PC-3 (cell line): ENCODE results near the gene CNTNAP2. TPM values are rescaled to one million over a fixed set of nuclear protein-coding genes. Genes with fewer than 3 reads are reported as not detected.

Source experiments
- ATAC-seq: fragments of 200-7000 bp; cut with Tn5 transposase; 2 replicates; pipeline ENCODE4 v1.9.1; 2020; ENCODE audit warnings: mild to moderate bottlenecking, moderate library complexity
- BruUV-seq: library from RNA; stranded (reverse); fragments of 400-500 nt; replicated peaks from 2 replicates; lab custom pipeline; 2021; lab: Mats Ljungman, UMichigan
- CTCF ChIA-PET: fragments of 300-600 bp; sonication (Branson Sonifier 250); formaldehyde crosslinking; loops from one replicate; lab custom pipeline; 2022; ENCODE audit warnings: antibody characterized with exemption; lab: Charles Lee
- POLR2A ChIA-PET: fragments of 300-600 bp; sonication (Branson Sonifier 250); formaldehyde crosslinking; loops from one replicate; lab custom pipeline; 2022; ENCODE audit warnings: antibody characterized with exemption; ENCODE audit not compliant: unreplicated experiment; lab: Charles Lee
- DNase-seq: peaks from one replicate; pipeline ENCODE4 v3.0.0-alpha.2; 2015
- H2AFZ ChIP-seq: fragments of 300-600 bp; sonication (generic); 2 replicates; pipeline ENCODE4 v1.6.0; 2016; ENCODE audit warnings: antibody characterized with exemption, low read length
- H3F3A ChIP-seq: fragments of 300-600 bp; sonication (generic); one replicate; pipeline ENCODE4 v1.6.0; 2017; ENCODE audit warnings: antibody characterized with exemption, low read length, control low read depth, mild to moderate bottlenecking; ENCODE audit not compliant: unreplicated experiment
- H3K27ac ChIP-seq: fragments of 300-600 bp; sonication (generic); 2 replicates; pipeline ENCODE4 v1.5.1; 2016; ENCODE audit warnings: mild to moderate bottlenecking, low read length
- H3K27me3 ChIP-seq: fragments of 300-600 bp; sonication (generic); 2 replicates; pipeline ENCODE4 v1.6.1; 2016; ENCODE audit warnings: low read length, mixed read lengths
- H3K36me3 ChIP-seq: fragments of 300-600 bp; sonication (generic); 2 replicates; pipeline ENCODE4 v1.6.1; 2016; ENCODE audit warnings: low read depth, mixed run types, low read length, mixed read lengths
- H3K4me1 ChIP-seq: fragments of 300-600 bp; sonication (generic); 2 replicates; pipeline ENCODE4 v1.5.1; 2016; ENCODE audit warnings: low read length; ENCODE audit not compliant: insufficient read depth
- H3K4me2 ChIP-seq: fragments of 300-600 bp; sonication (generic); 2 replicates; pipeline ENCODE4 v1.6.0; 2016; ENCODE audit warnings: low read length
- H3K4me3 ChIP-seq: fragments of 300-600 bp; sonication (generic); 2 replicates; pipeline ENCODE4 v1.5.1; 2016; ENCODE audit warnings: mild to moderate bottlenecking, low read length, mixed read lengths
- H3K79me2 ChIP-seq: fragments of 300-600 bp; sonication (generic); 2 replicates; pipeline ENCODE4 v1.6.1; 2017; ENCODE audit warnings: low read length, mixed read lengths
- H3K9ac ChIP-seq: fragments of 300-600 bp; sonication (generic); 2 replicates; pipeline ENCODE4 v1.6.0; 2016; ENCODE audit warnings: mild to moderate bottlenecking, low read length
- H3K9me2 ChIP-seq: fragments of 300-600 bp; sonication (generic); replicated peaks from 2 replicates; pipeline ENCODE4 v1.6.1; 2016; ENCODE audit warnings: mixed run types, low read length, mixed read lengths
- H3K9me3 ChIP-seq: fragments of 300-600 bp; sonication (generic); 2 replicates; pipeline ENCODE4 v1.6.1; 2016; ENCODE audit warnings: low read length, mixed read lengths
- H4K20me1 ChIP-seq: fragments of 300-600 bp; sonication (generic); 2 replicates; pipeline ENCODE4 v1.6.1; 2016; ENCODE audit warnings: low read length, mixed read lengths
- EZH2 ChIP-seq: fragments of 300-600 bp; sonication (generic); IDR thresholded peaks from one replicate; pipeline ENCODE4 v1.6.1; 2017; ENCODE audit warnings: antibody characterized with exemption, mild to moderate bottlenecking, low read length; ENCODE audit not compliant: unreplicated experiment
- EZH2phosphoT487 ChIP-seq: fragments of 300-600 bp; sonication (generic); IDR thresholded peaks from 2 replicates; pipeline ENCODE4 v1.6.1; 2018; ENCODE audit warnings: mild to moderate bottlenecking, antibody characterized with exemption, low read length, borderline replicate concordance
- intact Hi-C: fragments of 100-400 bp; cut with micrococcal nuclease; formaldehyde crosslinking; loops from 2 replicates; pipeline ENCODE4 v1.9.0; 2023
- total RNA-seq: library from RNA; depleted of rRNA; stranded (reverse); fragments of >200 nt; gene quantifications from 2 replicates; pipeline ENCODE4 v1.2.3, GENCODE V29; 2014
- TF ChIP-seq, protein P1 (sequence below): fragments of 300-600 bp; sonication (generic); conservative IDR thresholded peaks from 2 replicates; pipeline ENCODE4 v1.5.1; 2017; ENCODE audit warnings: antibody characterized with exemption, low read depth, mild to moderate bottlenecking, low read length

The CNTNAP2 gene
- total RNA-seq, 1 experiment from 2014 or later, result 1.5 TPM

DNA sequence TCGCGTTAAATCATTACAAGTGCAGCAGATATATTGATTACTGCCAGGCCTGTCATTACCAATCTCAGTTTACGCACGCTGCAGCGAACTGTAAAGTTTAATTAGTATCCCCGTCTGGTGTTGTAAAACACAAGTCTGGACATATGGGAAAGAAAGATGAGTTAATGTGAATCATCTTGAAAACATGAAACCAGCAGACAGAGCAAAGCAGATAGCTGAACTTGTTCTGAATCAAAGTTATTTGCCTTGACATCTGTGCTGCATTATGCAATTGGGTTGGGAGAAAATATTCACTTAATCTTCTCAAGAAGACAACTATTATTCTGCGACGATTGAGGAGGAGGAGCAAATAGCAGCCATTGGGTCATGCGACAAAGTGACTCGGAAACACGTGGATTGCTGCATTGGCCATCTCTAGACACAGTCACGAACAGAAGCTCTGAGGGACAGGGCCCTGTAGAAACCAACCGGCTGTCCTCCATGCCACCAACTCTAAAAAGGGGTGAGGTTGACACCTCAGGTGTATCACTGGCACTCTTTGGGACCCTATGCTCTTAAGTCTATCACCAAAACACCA is 2317.7 kb downstream of the CNTNAP2 start:
- no peaks in the 10 kb centered on the region for H3K79me2 ChIP-seq
- H4K20me1 ChIP-seq, result no peaks in the 10 kb centered on the region
- no peak for TF ChIP-seq EZH2
- TF ChIP-seq, protein P1, sequence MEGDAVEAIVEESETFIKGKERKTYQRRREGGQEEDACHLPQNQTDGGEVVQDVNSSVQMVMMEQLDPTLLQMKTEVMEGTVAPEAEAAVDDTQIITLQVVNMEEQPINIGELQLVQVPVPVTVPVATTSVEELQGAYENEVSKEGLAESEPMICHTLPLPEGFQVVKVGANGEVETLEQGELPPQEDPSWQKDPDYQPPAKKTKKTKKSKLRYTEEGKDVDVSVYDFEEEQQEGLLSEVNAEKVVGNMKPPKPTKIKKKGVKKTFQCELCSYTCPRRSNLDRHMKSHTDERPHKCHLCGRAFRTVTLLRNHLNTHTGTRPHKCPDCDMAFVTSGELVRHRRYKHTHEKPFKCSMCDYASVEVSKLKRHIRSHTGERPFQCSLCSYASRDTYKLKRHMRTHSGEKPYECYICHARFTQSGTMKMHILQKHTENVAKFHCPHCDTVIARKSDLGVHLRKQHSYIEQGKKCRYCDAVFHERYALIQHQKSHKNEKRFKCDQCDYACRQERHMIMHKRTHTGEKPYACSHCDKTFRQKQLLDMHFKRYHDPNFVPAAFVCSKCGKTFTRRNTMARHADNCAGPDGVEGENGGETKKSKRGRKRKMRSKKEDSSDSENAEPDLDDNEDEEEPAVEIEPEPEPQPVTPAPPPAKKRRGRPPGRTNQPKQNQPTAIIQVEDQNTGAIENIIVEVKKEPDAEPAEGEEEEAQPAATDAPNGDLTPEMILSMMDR, result no peak
- TF ChIP-seq EZH2phosphoT487, result no peak
- no peak overlapping the region for H3K9ac ChIP-seq
- H3K4me2 ChIP-seq, result no peak overlapping the region
- BruUV-seq, result no TSS peak
- ChIA-PET POLR2A (no interaction called here), CTCF (no interaction called here)
- DNase-seq (no peak), ATAC-seq (no peak)
- H3K4me3 ChIP-seq, result no peak overlapping the region
- H3K36me3 ChIP-seq, result no peaks in the 10 kb centered on the region
- no peak overlapping the region for H2AFZ ChIP-seq
- no peaks in the 10 kb centered on the region for H3K4me1 ChIP-seq
- H3K27me3 ChIP-seq, result 0 out of 2 replicates have a peak, but pooled peaks cover 5% of the 10 kb centered on the region
- no peaks in the 10 kb centered on the region for H3K9me3 ChIP-seq
- no peaks in the 10 kb centered on the region for H3F3A ChIP-seq
- intact Hi-C loops, result no loop called here
- no peak overlapping the region for H3K27ac ChIP-seq
- no peaks in the 10 kb centered on the region for H3K9me2 ChIP-seq

DNA sequence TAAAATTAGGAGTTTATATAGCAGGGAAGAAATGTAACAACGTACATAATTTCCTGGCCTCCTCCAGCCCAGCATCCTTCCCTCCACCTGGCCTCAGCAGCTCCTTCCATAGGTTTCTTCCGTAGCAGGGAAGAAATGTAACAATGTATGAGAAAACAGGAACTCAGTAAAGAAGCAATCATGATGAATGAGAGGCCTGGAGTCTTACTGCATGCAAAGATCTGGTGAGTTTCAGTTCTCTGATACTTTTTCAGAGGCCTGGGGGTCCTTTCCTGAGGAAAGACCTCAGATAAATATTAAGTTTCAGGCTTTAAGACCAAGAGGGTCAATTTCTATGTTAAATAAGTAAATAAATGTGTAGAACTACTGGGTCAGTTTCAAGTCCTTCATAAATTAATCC is 2318.3 kb downstream of the CNTNAP2 start:
- Histone ChIP-seq H3K79me2 (no peaks in the 10 kb centered on the region), H3K9me2 (no peaks in the 10 kb centered on the region), H3K36me3 (no peaks in the 10 kb centered on the region), H3K9me3 (no peaks in the 10 kb centered on the region), H3F3A (no peaks in the 10 kb centered on the region), H3K9ac (no peak overlapping the region), H3K4me3 (no peak overlapping the region), H3K27ac (no peak overlapping the region), H3K4me1 (no peaks in the 10 kb centered on the region), H3K4me2 (no peak overlapping the region), H4K20me1 (no peaks in the 10 kb centered on the region), H3K27me3 (0 out of 2 replicates have a peak, but pooled peaks cover 5% of the 10 kb centered on the region), H2AFZ (no peak overlapping the region)
- ChIA-PET POLR2A (no interaction called here), CTCF (no interaction called here)
- ATAC-seq (no peak), DNase-seq (no peak)
- BruUV-seq, result no TSS peak
- TF ChIP-seq, protein P1, result no peak
- TF ChIP-seq EZH2phosphoT487, result no peak
- TF ChIP-seq EZH2, result no peak
- intact Hi-C loops, result no loop called here

DNA sequence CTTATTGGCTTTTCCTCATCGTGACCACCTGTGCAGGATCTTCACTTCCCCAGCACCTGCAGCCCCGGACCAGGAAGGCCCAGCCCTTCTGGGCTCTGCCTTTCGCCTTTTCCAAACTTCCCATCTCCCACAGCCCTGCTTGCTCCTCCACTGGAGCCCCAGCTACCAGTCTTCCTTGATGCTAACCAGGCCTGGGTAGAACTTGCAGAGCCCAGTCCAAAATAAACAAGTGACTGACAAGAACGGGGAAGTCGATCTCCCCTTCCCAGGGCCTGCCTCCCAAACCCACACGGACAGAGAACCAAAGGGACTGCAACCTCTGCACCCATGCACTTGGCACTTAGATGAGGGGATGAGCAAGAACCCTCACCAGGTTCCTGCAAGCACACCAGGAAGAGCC is 2319.1 kb downstream of the CNTNAP2 start:
- H3K9ac ChIP-seq, result no peak overlapping the region
- intact Hi-C loops, result no loop called here
- BruUV-seq, result no TSS peak
- H3K9me2 ChIP-seq, result no peaks in the 10 kb centered on the region
- no peaks in the 10 kb centered on the region for H3K79me2 ChIP-seq
- H3K9me3 ChIP-seq, result no peaks in the 10 kb centered on the region
- TF ChIP-seq EZH2phosphoT487 (no peak), EZH2 (no peak)
- TF ChIP-seq, protein P1, result no peak
- DNase-seq (no peak), ATAC-seq (no peak)
- H3K36me3 ChIP-seq, result no peaks in the 10 kb centered on the region
- H3K4me1 ChIP-seq, result no peaks in the 10 kb centered on the region
- no peak overlapping the region for H3K4me2 ChIP-seq
- H3K4me3 ChIP-seq, result no peak overlapping the region
- CTCF ChIA-PET, result no interaction called here
- no peak overlapping the region for H2AFZ ChIP-seq
- 0 out of 2 replicates have a peak, but pooled peaks cover 5% of the 10 kb centered on the region for H3K27me3 ChIP-seq
- H4K20me1 ChIP-seq, result no peaks in the 10 kb centered on the region
- no peak overlapping the region for H3K27ac ChIP-seq
- POLR2A ChIA-PET, result no interaction called here
- H3F3A ChIP-seq, result no peaks in the 10 kb centered on the region
